Nephron (organoid): ENCODE measurements around the gene YIF1B.

Source experiments
- H3K27ac Mint-ChIP-seq, 3 experiments: 2 replicates each; pipeline ENCODE4 v1.8.0; 2020; ENCODE audit warnings: mixed read lengths in 3 of 3, mild to moderate bottlenecking in 2 of 3, moderate library complexity in 1 of 3
- H3K27me3 Mint-ChIP-seq: 2 replicates; pipeline ENCODE4 v1.8.0; 2021; ENCODE audit warnings: low read depth, mild to moderate bottlenecking, moderate library complexity, mixed read lengths
- H3K36me3 Mint-ChIP-seq: 2 replicates; pipeline ENCODE4 v1.8.0; 2020; ENCODE audit warnings: low read depth, mixed read lengths
- H3K4me1 Mint-ChIP-seq: 2 replicates; pipeline ENCODE4 v1.8.0; 2020; ENCODE audit warnings: mixed read lengths
- H3K4me3 Mint-ChIP-seq, 3 experiments: 2 replicates each; pipeline ENCODE4 v1.8.0; 2020; ENCODE audit warnings: mild to moderate bottlenecking in 3 of 3, mixed read lengths in 3 of 3, moderate library complexity in 2 of 3
- H3K9me3 Mint-ChIP-seq: 2 replicates; pipeline ENCODE4 v1.8.0; 2020; ENCODE audit warnings: mixed read lengths
- CTCF ChIP-seq, 3 experiments: fragments of 200-600 bp; sonication (generic); IDR thresholded peaks; one replicate each; pipeline ENCODE4 v1.5.0; 2021; ENCODE audit warnings: antibody characterized with exemption in 3 of 3; ENCODE audit not compliant: unreplicated experiment in 3 of 3

Gene YIF1B

GRCh38 chr19:38326591-38326990 lies 10.8 kb upstream of the YIF1B start:
- no peak overlapping the region for H3K27ac Mint-ChIP-seq
- H3K4me3 Mint-ChIP-seq = no peak overlapping the region
- no peaks in the 10 kb centered on the region for H3K36me3 Mint-ChIP-seq
- H3K9me3 Mint-ChIP-seq = no peaks in the 10 kb centered on the region
- H3K27me3 Mint-ChIP-seq = peaks cover 18% of the 10 kb centered on the region
- H3K4me1 Mint-ChIP-seq = peaks cover 7% of the 10 kb centered on the region
- TF ChIP-seq CTCF (IDR thresholded peaks at IDR 0.05; ENCODE audit: unreplicated experiment in 3 of 3) = no peak

GRCh38 chr19:38324431-38324830 lies 8.7 kb upstream of the YIF1B start:
- Mint-ChIP-seq H3K4me3 (no peak overlapping the region), H3K4me1 (peaks cover 9% of the 10 kb centered on the region), H3K9me3 (no peaks in the 10 kb centered on the region), H3K36me3 (no peaks in the 10 kb centered on the region), H3K27me3 (peaks cover 37% of the 10 kb centered on the region), H3K27ac (no peak overlapping the region)
- TF ChIP-seq CTCF (IDR thresholded peaks at IDR 0.05; ENCODE audit: unreplicated experiment in 3 of 3) = no peak

GRCh38 chr19:38323291-38323690 lies 7.5 kb upstream of the YIF1B start:
- no peak for TF ChIP-seq CTCF (IDR thresholded peaks at IDR 0.05; ENCODE audit: unreplicated experiment in 3 of 3)
- no peak overlapping the region for H3K27ac Mint-ChIP-seq
- H3K4me3 Mint-ChIP-seq = no peak overlapping the region
- H3K4me1 Mint-ChIP-seq = peaks cover 9% of the 10 kb centered on the region
- peaks cover 48% of the 10 kb centered on the region for H3K27me3 Mint-ChIP-seq
- H3K9me3 Mint-ChIP-seq = no peaks in the 10 kb centered on the region
- no peaks in the 10 kb centered on the region for H3K36me3 Mint-ChIP-seq

GRCh38 chr19:38321646-38322196 lies 6.0 kb upstream of the YIF1B start:
- TF ChIP-seq CTCF (IDR thresholded peaks at IDR 0.05; ENCODE audit: unreplicated experiment in 3 of 3) = no peak
- Mint-ChIP-seq H3K27ac (peak overlapping the region in 1 of 3 experiments; percentile 8), H3K9me3 (no peaks in the 10 kb centered on the region), H3K27me3 (peaks cover 59% of the 10 kb centered on the region), H3K36me3 (no peaks in the 10 kb centered on the region), H3K4me1 (peaks cover 9% of the 10 kb centered on the region), H3K4me3 (peak overlapping the region; percentile 7 to 79 (median 78))

- Mint-ChIP-seq H3K9me3 (no peaks in the 10 kb centered on the region), H3K27ac (no peak overlapping the region), H3K36me3 (no peaks in the 10 kb centered on the region), H3K27me3 (peaks cover 59% of the 10 kb centered on the region), H3K4me1 (peaks cover 9% of the 10 kb centered on the region), H3K4me3 (peak overlapping the region; percentile 46 to 79 (median 78))
- TF ChIP-seq CTCF (IDR thresholded peaks at IDR 0.05; ENCODE audit: unreplicated experiment in 3 of 3) = no peak
Observed at GRCh38 chr19:38320969-38321339, 5.2 kb upstream of the YIF1B start.
